HUES6 (cell line): ENCODE data around the gene MRPL42.

Source experiments
- H3K27ac ChIP-seq: 2 replicates; pipeline ENCODE4 v1.7.0; 2013; ENCODE audit warnings: low read depth, mild to moderate bottlenecking, low read length, inconsistent platforms
- H3K27me3 ChIP-seq: 2 replicates; pipeline ENCODE4 v1.6.1; 2013; ENCODE audit warnings: low read length; ENCODE audit not compliant: control insufficient read depth, insufficient read depth
- H3K36me3 ChIP-seq: 2 replicates; pipeline ENCODE4 v1.6.1; 2013; ENCODE audit warnings: low read length; ENCODE audit not compliant: control insufficient read depth, insufficient read depth
- H3K4me1 ChIP-seq: 2 replicates; pipeline ENCODE4 v1.6.1; 2013; ENCODE audit warnings: low read length; ENCODE audit not compliant: control insufficient read depth, insufficient read depth
- H3K4me3 ChIP-seq: 2 replicates; pipeline ENCODE4 v1.5.1; 2013; ENCODE audit warnings: low read depth, low read length
- H3K9ac ChIP-seq: one replicate; pipeline ENCODE4 v1.6.1; 2013; ENCODE audit warnings: mild to moderate bottlenecking, low read length
- H3K9me3 ChIP-seq: 2 replicates; pipeline ENCODE4 v1.6.1; 2013; ENCODE audit warnings: low read depth, low read length; ENCODE audit not compliant: control insufficient read depth, insufficient read depth

The MRPL42 gene

DNA sequence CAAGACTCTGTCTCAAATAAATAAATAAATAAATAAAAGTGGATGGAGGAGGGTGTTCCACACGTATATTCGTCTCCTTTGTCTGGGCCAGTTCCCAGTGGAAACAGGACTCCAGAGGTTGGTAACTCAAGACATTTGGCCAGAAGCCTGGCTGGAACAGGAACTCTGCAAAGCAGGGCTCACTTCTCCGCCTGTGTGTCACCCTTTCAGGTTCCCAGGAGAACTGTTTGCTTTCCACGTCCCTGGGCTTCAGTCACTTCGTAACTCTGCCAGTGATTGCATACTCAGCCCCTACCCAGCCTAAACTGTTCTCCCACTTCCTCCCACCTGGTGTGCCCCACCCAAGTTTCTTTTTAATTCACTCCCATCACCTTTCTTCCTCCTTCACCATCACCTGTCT, 18.5 kb upstream of the MRPL42 start:
- Histone ChIP-seq H3K9ac (no peak overlapping the region), H3K27ac (no peak overlapping the region)

DNA sequence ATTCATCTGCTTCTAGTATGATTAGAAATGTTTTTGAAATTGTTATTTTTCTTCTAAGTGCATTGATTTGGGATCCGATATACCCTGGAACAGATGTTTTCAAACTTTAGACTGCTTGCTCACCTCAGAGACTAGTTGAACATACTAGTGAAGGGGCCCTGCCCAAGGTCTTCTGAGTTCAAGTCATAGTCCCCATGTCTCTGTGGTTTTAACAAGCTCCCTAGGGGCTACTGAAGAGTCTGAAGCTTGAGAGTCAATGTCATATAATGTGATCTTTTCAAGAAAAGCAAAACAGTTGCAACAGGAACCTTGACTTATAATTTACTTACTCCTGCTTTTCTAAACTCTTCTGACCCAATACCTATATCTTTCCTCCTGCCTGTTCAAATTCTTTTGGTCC, 18.0 kb upstream of the MRPL42 start:
- no peaks in the 10 kb centered on the region for H3K4me1 ChIP-seq
- no peak overlapping the region for H3K4me3 ChIP-seq
- no peaks in the 10 kb centered on the region for H3K27me3 ChIP-seq
- H3K27ac ChIP-seq, result no peak overlapping the region
- H3K9ac ChIP-seq, result no peak overlapping the region
- H3K9me3 ChIP-seq, result peaks cover 8% of the 10 kb centered on the region; the same call in 1 of the 2 replicates
- H3K36me3 ChIP-seq, result no peaks in the 10 kb centered on the region

More for the DNA sequence above, 18.5 kb upstream of the MRPL42 start:
- Histone ChIP-seq H3K27me3 (no peaks in the 10 kb centered on the region), H3K4me1 (no peaks in the 10 kb centered on the region), H3K9me3 (peaks cover 8% of the 10 kb centered on the region; the same call in 1 of the 2 replicates), H3K36me3 (no peaks in the 10 kb centered on the region), H3K4me3 (no peak overlapping the region)

DNA sequence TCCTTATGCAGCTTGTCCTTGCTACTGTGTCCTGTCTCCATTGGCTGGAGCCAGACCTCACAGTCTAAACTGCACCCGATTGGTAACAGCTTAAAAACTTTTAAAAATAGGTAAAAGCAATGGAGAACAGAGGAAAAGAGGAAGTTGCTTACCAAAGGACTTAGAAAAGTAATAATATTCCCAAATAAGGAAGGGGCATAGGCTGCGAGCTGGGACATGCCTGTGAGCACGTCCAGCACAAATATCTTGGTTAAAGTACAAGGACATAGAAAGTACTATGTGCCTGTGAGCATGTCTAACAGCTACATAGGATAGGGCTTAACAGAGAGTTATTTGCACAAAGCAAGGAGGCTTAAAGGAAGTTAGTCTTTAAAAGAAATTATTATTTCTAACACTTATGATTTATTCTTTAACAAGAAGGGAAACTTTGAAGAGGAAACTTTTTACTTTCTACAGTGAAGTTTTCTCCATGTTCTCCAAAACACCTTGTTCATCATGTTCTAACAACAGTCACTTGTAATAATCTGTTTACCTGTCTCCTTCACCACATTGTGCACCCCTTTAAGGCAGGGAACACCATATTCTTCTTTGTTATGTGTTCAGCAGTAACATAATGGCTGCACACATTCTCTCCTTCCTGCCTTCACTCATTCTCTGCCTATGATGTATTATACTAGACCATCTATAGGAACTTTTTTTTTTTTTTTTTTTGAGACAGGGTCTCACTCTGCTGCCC, 15.7 kb upstream of the MRPL42 start:
- no peaks in the 10 kb centered on the region for H3K36me3 ChIP-seq
- no peaks in the 10 kb centered on the region for H3K4me1 ChIP-seq
- H3K27me3 ChIP-seq, result no peaks in the 10 kb centered on the region
- H3K4me3 ChIP-seq, result no peak overlapping the region
- no peak overlapping the region for H3K27ac ChIP-seq
- H3K9ac ChIP-seq, result no peak overlapping the region
- H3K9me3 ChIP-seq, result peaks cover 8% of the 10 kb centered on the region; the same call in 1 of the 2 replicates

DNA sequence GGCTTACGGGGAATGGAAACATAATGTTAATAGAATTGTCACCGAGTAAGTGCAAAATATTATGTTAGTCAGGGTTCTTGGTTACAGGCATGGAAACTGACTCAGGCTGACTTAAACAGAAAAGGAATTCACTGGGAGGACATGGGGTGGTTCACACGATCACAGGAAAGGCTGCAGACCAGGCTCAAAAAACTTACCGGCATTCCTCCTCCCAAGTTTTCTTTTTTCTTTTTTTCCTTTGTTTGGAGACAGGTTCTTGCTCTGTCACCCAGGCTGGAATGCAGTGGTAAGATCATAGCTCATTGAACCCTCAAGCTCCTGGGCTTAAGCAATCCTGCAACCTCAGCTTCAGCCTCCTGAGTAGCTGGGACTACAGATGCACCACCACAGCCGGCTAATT, 13.7 kb upstream of the MRPL42 start:
- Histone ChIP-seq H3K27ac (no peak overlapping the region), H3K27me3 (no peaks in the 10 kb centered on the region), H3K4me3 (no peak overlapping the region), H3K36me3 (no peaks in the 10 kb centered on the region), H3K9me3 (peaks cover 8% of the 10 kb centered on the region; the same call in 1 of the 2 replicates), H3K4me1 (no peaks in the 10 kb centered on the region), H3K9ac (no peak overlapping the region)

DNA sequence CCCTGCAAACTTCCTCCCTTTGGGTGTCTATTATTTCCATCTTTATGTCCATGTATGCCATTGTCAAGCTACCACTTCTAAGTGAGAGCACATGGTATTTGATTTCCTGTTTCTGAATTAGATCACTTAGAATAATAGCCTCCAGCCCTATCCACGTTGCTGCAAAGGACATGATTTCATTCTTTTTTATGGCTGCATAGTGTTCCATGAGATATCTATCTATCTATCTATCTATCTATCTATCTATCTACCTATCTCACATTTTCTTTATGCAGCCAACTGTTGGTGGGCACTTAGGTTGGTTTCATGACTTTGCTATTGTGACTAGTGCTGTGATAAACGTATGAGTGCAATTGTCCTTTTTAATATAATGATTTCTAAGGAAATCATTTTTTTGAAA, 11.2 kb upstream of the MRPL42 start:
- Histone ChIP-seq H3K27me3 (no peaks in the 10 kb centered on the region), H3K9ac (no peak overlapping the region), H3K4me1 (no peaks in the 10 kb centered on the region), H3K4me3 (no peak overlapping the region), H3K9me3 (peaks cover 4% of the 10 kb centered on the region; the same call in 1 of the 2 replicates), H3K36me3 (no peaks in the 10 kb centered on the region), H3K27ac (no peak overlapping the region)

DNA sequence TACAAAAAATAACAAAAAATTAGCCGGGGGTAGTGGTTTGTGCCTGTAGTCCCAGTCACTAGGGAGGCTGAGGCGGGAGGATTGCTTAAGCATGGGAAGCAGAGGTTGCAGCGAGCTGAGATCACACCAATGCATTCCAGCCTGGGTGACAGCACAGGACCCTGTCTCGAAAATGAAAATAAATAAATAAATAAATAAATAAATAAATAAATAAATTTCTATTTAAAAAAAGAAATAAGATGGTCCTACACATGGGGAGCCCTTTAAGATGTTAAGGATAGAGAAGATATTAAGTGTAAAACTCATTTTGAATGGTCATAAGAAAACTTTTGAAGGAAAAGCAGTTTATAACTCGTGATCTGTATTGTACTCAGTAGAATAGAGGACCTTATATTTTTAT, 8.2 kb upstream of the MRPL42 start:
- Histone ChIP-seq H3K4me3 (no peak overlapping the region), H3K9ac (no peak overlapping the region), H3K27ac (no peak overlapping the region), H3K4me1 (no peaks in the 10 kb centered on the region), H3K9me3 (no peaks in the 10 kb centered on the region), H3K27me3 (no peaks in the 10 kb centered on the region), H3K36me3 (no peaks in the 10 kb centered on the region)

DNA sequence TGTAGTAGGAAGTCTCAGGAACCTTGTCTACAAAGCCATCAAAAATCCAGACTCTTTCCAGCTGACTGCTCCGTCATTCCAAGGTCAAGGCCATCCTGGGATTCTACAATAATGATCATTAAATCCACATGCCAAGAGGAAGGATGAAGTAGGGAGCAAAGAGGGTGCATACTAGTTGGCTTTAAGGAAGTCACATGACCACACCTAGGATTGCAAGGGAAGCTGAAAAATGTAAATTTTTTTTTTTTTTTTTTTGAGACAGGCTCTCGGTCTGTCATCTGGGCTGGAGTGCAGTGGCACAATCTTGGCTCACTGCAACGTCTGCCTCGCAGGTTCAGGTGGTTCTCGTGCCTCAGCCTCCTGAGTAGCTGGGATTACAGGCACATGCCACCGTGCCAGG, 7.3 kb upstream of the MRPL42 start:
- Histone ChIP-seq H3K4me3 (no peak overlapping the region), H3K9ac (no peak overlapping the region), H3K36me3 (no peaks in the 10 kb centered on the region), H3K27ac (no peak overlapping the region), H3K9me3 (no peaks in the 10 kb centered on the region), H3K4me1 (no peaks in the 10 kb centered on the region), H3K27me3 (no peaks in the 10 kb centered on the region)

DNA sequence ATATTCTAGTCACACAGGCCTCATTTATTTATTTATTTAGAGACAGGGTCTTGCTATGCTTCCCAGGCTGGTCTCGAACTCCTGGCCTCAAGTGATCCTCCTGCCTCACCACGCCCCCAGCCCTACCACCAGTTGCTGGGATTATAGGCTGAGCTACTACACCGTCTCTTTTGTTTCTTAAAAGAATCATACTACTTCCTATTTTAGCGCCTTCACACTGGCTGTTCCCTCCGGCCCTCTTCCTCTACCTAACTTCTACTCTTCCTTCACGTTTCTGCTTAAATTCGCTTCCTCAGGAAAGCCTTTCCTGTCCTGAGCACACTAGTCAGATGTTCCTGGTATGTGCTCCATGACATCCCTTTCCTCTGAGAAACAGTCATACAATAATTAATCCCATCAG, 6.4 kb upstream of the MRPL42 start:
- Histone ChIP-seq H3K4me1 (no peaks in the 10 kb centered on the region), H3K9me3 (no peaks in the 10 kb centered on the region), H3K36me3 (no peaks in the 10 kb centered on the region), H3K9ac (no peak overlapping the region), H3K27ac (no peak overlapping the region), H3K4me3 (no peak overlapping the region), H3K27me3 (no peaks in the 10 kb centered on the region)

DNA sequence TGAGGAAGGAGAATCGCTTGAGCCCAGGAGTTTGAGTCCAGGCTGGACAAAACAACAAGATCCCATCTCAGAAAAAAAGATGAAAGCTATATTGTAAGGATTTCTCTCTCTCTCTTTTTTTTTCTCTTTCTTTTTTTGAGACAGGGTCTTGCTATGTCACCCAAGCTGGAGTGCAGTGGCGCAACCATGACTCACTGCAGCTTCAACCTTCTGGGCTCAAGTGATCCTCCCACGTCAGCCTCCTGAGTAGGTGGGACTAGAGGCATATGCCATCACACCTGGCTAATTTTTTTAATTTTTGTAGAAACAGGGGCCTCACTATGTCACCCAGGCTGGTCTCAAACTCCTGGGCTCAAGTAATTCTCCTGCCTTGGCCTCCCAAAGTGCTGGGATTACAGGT, 5.8 kb upstream of the MRPL42 start:
- Histone ChIP-seq H3K27ac (no peak overlapping the region), H3K27me3 (no peaks in the 10 kb centered on the region), H3K4me3 (no peak overlapping the region), H3K36me3 (no peaks in the 10 kb centered on the region), H3K9me3 (no peaks in the 10 kb centered on the region), H3K4me1 (no peaks in the 10 kb centered on the region), H3K9ac (no peak overlapping the region)

DNA sequence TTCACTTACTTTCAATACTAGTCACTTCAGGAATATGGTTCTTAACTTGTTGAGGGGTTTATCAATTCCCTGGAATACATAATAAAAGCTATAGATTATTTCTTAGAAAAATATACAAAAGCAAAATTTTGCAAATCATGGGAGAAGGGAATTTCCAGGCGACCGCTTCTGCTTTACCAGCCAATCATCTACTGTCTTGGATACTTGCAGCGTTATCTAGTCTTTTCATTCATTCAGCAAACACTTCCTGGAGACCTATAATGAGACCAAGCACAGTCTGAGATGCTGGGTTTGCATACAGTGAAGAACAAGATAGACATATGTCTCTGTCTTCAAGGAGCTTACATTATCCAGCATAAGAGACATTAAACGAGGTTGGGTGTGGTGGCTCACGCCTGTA, 1.5 kb upstream of the MRPL42 start:
- no peak overlapping the region for H3K9ac ChIP-seq
- H3K4me3 ChIP-seq, result no peak overlapping the region
- no peaks in the 10 kb centered on the region for H3K27me3 ChIP-seq
- H3K36me3 ChIP-seq, result peaks cover 19% of the 10 kb centered on the region
- H3K9me3 ChIP-seq, result no peaks in the 10 kb centered on the region
- H3K4me1 ChIP-seq, result peaks cover 5% of the 10 kb centered on the region; the same call in 1 of the 2 replicates
- H3K27ac ChIP-seq, result no peak overlapping the region

DNA sequence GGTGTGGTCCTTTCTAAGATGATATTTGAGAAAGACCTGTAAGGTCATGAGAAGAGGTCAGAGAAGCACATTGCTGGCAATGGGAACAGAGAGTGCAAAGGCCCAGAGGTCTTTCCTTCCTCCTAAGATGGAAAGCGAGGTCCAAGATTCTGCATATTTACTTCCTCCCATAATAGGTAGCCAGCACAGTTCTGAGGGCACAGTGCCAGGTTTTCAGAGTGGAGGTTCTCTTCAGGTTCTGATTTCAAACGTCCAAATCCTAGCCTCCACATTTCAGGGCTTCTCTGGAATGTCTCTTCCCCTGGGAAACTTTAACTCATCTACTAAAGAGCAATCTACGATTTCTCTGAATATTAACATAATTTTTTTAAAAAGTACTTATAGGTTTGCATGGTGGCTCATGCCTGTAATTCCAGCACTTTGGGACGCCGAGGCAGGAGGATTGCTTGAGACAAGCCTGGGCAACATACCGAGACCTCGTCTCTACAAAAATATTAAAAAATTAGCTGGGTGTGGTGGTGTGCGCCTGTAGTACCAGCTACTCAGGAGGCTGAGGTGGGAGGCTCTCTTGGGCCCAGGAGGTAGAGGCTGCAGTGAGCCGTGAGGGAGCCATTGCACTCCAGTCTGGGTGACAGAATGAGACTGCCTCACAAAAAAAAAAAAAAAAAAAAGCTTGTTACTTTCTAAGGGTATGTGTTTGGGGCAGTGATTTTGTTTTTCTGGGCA, 526 bp upstream of the MRPL42 start:
- H3K4me1 ChIP-seq, result peaks cover 5% of the 10 kb centered on the region; the same call in 1 of the 2 replicates
- H3K27ac ChIP-seq, result no peak overlapping the region
- H3K9me3 ChIP-seq, result no peaks in the 10 kb centered on the region
- H3K9ac ChIP-seq, result peak overlapping the region; percentile 98
- H3K4me3 ChIP-seq, result peak overlapping the region; percentile 98
- H3K36me3 ChIP-seq, result peaks cover 29% of the 10 kb centered on the region
- H3K27me3 ChIP-seq, result no peaks in the 10 kb centered on the region
